HCT116 (cell line): ENCODE measurements around the gene HCFC2.
"Not testable (repeated sequence)": the region's sequence is repeated elsewhere in the genome, so short reads cannot be mapped to it uniquely, and the experiment has no call there.

ENCODE experiments used
- POLR2A ChIP-seq: IDR thresholded peaks from 2 replicates; pipeline ENCODE4 v1.7.0; 2011; ENCODE audit warnings: borderline replicate concordance; ENCODE audit not compliant: insufficient read depth, insufficient read length; ENCODE audit errors: extremely low read depth
- RAD21 ChIP-seq: IDR thresholded peaks from 2 replicates; pipeline ENCODE4 v1.6.1; 2012; ENCODE audit warnings: low read depth, mild to moderate bottlenecking
- TF ChIP-seq, protein P1 (sequence below), 3 experiments: fragments of 200-600 bp in 1 of 3; sonication (generic) in 1 of 3; IDR thresholded peaks in 2 of 3; conservative IDR thresholded peaks in 1 of 3; 2 replicates each; pipeline ENCODE4 v1.5.1; 2012 to 2017; ENCODE audit warnings: low read depth in 2 of 3, low read length in 2 of 3, antibody characterized with exemption in 1 of 3, borderline replicate concordance in 1 of 3, control low read depth in 1 of 3, mild to moderate bottlenecking in 1 of 3, mixed read lengths in 1 of 3, mixed run types in 1 of 3, moderate library complexity in 1 of 3; ENCODE audit not compliant: insufficient read depth in 1 of 3

DNA sequence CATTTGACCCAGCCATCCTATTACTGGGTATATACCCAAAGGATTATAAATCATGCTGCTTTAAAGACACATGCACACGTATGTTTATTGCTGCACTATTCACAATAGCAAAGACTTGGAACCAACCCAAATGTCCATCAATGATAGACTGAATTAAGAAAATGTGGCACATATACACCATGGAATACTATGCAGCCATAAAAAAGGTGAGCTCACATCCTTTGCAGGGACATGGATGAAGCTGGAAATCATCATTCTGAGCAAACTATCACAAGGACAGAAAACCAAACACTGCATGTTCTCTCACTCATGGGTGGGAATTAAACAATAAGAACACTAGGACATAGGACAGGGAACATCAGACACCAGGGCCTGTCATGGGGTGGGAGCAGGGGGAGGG lies 24.6 kb upstream of the HCFC2 start:
- TF ChIP-seq, protein P1, sequence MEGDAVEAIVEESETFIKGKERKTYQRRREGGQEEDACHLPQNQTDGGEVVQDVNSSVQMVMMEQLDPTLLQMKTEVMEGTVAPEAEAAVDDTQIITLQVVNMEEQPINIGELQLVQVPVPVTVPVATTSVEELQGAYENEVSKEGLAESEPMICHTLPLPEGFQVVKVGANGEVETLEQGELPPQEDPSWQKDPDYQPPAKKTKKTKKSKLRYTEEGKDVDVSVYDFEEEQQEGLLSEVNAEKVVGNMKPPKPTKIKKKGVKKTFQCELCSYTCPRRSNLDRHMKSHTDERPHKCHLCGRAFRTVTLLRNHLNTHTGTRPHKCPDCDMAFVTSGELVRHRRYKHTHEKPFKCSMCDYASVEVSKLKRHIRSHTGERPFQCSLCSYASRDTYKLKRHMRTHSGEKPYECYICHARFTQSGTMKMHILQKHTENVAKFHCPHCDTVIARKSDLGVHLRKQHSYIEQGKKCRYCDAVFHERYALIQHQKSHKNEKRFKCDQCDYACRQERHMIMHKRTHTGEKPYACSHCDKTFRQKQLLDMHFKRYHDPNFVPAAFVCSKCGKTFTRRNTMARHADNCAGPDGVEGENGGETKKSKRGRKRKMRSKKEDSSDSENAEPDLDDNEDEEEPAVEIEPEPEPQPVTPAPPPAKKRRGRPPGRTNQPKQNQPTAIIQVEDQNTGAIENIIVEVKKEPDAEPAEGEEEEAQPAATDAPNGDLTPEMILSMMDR (IDR thresholded peaks at IDR 0.05 in 2 of 3, conservative IDR thresholded peaks at IDR 0.05 in 1 of 3; ENCODE audit: borderline replicate concordance in 1 of 3, insufficient read depth in 1 of 3, low read depth in 2 of 3, low read length in 2 of 3), result not testable (repeated sequence)
- TF ChIP-seq POLR2A, RAD21: not testable (repeated sequence)
